H1 (cell line): ENCODE data around the gene TFEC. TPM values are rescaled to one million over a fixed set of nuclear protein-coding genes. Genes with fewer than 3 reads are reported as not detected.

ENCODE experiments used
- CTCF ChIA-PET: fragments of 300-600 bp; sonication (Branson Sonifier 250); formaldehyde crosslinking; loops from one replicate; lab custom pipeline; 2021; ENCODE audit not compliant: partially characterized antibody; lab: Charles Lee
- POLR2A ChIA-PET: fragments of 300-600 bp; sonication (Branson Sonifier 250); formaldehyde crosslinking; loops from one replicate; lab custom pipeline; 2021; ENCODE audit warnings: inconsistent platforms; ENCODE audit not compliant: partially characterized antibody; lab: Charles Lee
- DNase-seq, 2 experiments: peaks; one replicate each; pipeline versions ENCODE4 v3.0.0 to v3.0.0-alpha.2; 2010 to 2022; ENCODE audit warnings: low spot score in 2 of 2, low read depth in 1 of 2, mixed read lengths in 1 of 2
- FAIRE-seq: peaks from 2 replicates; lab custom pipeline; 2011; peaks lifted over from hg19 to GRCh38; lab: Jason Lieb, UNC
- H2AFZ ChIP-seq: 2 replicates; pipeline ENCODE4 v1.8.1; 2012; ENCODE audit warnings: low read length, inconsistent platforms
- H2AK5ac ChIP-seq: 2 replicates; pipeline ENCODE4 v1.6.1; 2013; ENCODE audit warnings: low read depth, low read length
- H2BK120ac ChIP-seq: replicated peaks from 2 replicates; pipeline ENCODE3; 2013; ENCODE audit warnings: low read depth, low read length, inconsistent platforms
- H2BK12ac ChIP-seq: 2 replicates; pipeline ENCODE4 v1.6.1; 2013; ENCODE audit warnings: low read depth, low read length
- H2BK15ac ChIP-seq: 2 replicates; pipeline ENCODE4 v1.6.1; 2013; ENCODE audit warnings: low read length
- H2BK20ac ChIP-seq: 2 replicates; pipeline ENCODE4 v1.6.1; 2013; ENCODE audit warnings: low read length
- H2BK5ac ChIP-seq: 2 replicates; pipeline ENCODE4 v1.6.1; 2013; ENCODE audit warnings: low read depth, low read length
- H3K14ac ChIP-seq: 2 replicates; pipeline ENCODE4 v1.6.1; 2013; ENCODE audit warnings: inconsistent platforms; ENCODE audit not compliant: insufficient read length
- H3K18ac ChIP-seq: 2 replicates; pipeline ENCODE4 v1.6.1; 2013; ENCODE audit warnings: low read length; ENCODE audit errors: extremely low read depth
- H3K23ac ChIP-seq: 2 replicates; pipeline ENCODE4 v1.6.1; 2013; ENCODE audit warnings: inconsistent platforms; ENCODE audit not compliant: insufficient read length
- H3K23me2 ChIP-seq: 2 replicates; pipeline ENCODE4 v1.6.1; 2013; ENCODE audit warnings: low read depth, low read length
- H3K27ac ChIP-seq: 2 replicates; pipeline ENCODE4 v1.6.1; 2011; ENCODE audit warnings: low read depth, low read length, inconsistent platforms
- H3K27me3 ChIP-seq, 4 experiments: replicated peaks in 1 of 4; 1 replicate in 1 of 4; 2 replicates in 3 of 4; pipeline versions ENCODE4 v1.6.1 to v1.8.1; 2011 to 2013; ENCODE audit warnings: low read length in 3 of 4, mild to moderate bottlenecking in 3 of 4, inconsistent platforms in 2 of 4, mixed read lengths in 2 of 4, moderate library complexity in 1 of 4; ENCODE audit not compliant: control insufficient read depth in 3 of 4, insufficient read depth in 3 of 4; ENCODE audit errors: extremely low read depth in 1 of 4
- H3K36me3 ChIP-seq, 4 experiments: 2 replicates each; pipeline versions ENCODE4 v1.6.1 to v1.8.1; 2011 to 2013; ENCODE audit warnings: mild to moderate bottlenecking in 4 of 4, low read length in 3 of 4, moderate library complexity in 2 of 4, control low read depth in 1 of 4, inconsistent platforms in 1 of 4; ENCODE audit not compliant: insufficient read depth in 4 of 4, control insufficient read depth in 2 of 4
- H3K4ac ChIP-seq: replicated peaks from 2 replicates; pipeline ENCODE3; 2013; ENCODE audit warnings: low read length, low read depth, mixed read lengths, inconsistent platforms; ENCODE audit not compliant: insufficient read length
- H3K4me1 ChIP-seq, 4 experiments: replicated peaks in 1 of 4; 1 replicate in 1 of 4; 2 replicates in 3 of 4; pipeline versions ENCODE4 v1.6.1 to v1.8.1; 2011 to 2013; ENCODE audit warnings: low read length in 3 of 4, inconsistent platforms in 2 of 4, mixed read lengths in 1 of 4; ENCODE audit not compliant: insufficient read depth in 4 of 4, control insufficient read depth in 3 of 4
- H3K4me2 ChIP-seq, 2 experiments: 2 replicates each; pipeline versions ENCODE4 v1.6.1 to v1.8.1; 2011 to 2013; ENCODE audit warnings: low read depth in 2 of 2, low read length in 2 of 2, control low read depth in 1 of 2, inconsistent platforms in 1 of 2, mild to moderate bottlenecking in 1 of 2; ENCODE audit not compliant: insufficient read depth in 1 of 2
- H3K4me3 ChIP-seq, 4 experiments: fragments of 200-600, 300-600 bp in 1 of 4; sonication (generic), shearing (Covaris generic), sonication (Bioruptor Twin) in 1 of 4; 2 replicates each; pipeline versions ENCODE4 v1.5.1 to v1.8.1; 2011 to 2016; ENCODE audit warnings: low read length in 4 of 4, low read depth in 3 of 4, control low read depth in 2 of 4, inconsistent platforms in 2 of 4, mild to moderate bottlenecking in 2 of 4, mixed read lengths in 1 of 4, moderate library complexity in 1 of 4; ENCODE audit not compliant: insufficient read depth in 2 of 4; ENCODE audit errors: extremely low read depth in 1 of 4
- H3K56ac ChIP-seq: replicated peaks from 2 replicates; pipeline ENCODE3; 2013; ENCODE audit warnings: low read depth, mild to moderate bottlenecking, mixed read lengths, low read length, inconsistent platforms; ENCODE audit not compliant: insufficient read length
- H3K79me1 ChIP-seq: 2 replicates; pipeline ENCODE4 v1.6.1; 2013; ENCODE audit warnings: low read depth, low read length, control low read depth
- H3K79me2 ChIP-seq, 2 experiments: 2 replicates each; pipeline versions ENCODE4 v1.6.1 to v1.8.1; 2012 to 2013; ENCODE audit warnings: low read length in 2 of 2, mild to moderate bottlenecking in 2 of 2, inconsistent platforms in 1 of 2; ENCODE audit not compliant: insufficient read depth in 2 of 2, control insufficient read depth in 1 of 2
- H3K9ac ChIP-seq, 4 experiments: replicated peaks in 1 of 4; 1 replicate in 1 of 4; 2 replicates in 3 of 4; pipeline versions ENCODE4 v1.6.1 to v1.8.1; 2011 to 2013; ENCODE audit warnings: low read depth in 3 of 4, low read length in 3 of 4, control low read depth in 2 of 4, mild to moderate bottlenecking in 2 of 4, moderate library complexity in 2 of 4, inconsistent platforms in 1 of 4; ENCODE audit errors: extremely low read depth in 1 of 4
- H3K9me3 ChIP-seq, 2 experiments: 2 replicates each; pipeline versions ENCODE4 v1.6.1 to v1.8.1; 2012 to 2013; ENCODE audit warnings: mild to moderate bottlenecking in 2 of 2, moderate library complexity in 2 of 2, control low read depth in 1 of 2, inconsistent platforms in 1 of 2, low read depth in 1 of 2, low read length in 1 of 2, mixed read lengths in 1 of 2; ENCODE audit not compliant: insufficient read depth in 2 of 2
- H4K20me1 ChIP-seq, 2 experiments: replicated peaks in 1 of 2; 2 replicates each; pipeline versions ENCODE3 to v1.8.1; 2011 to 2013; ENCODE audit warnings: inconsistent platforms in 2 of 2, low read length in 2 of 2, mild to moderate bottlenecking in 1 of 2; ENCODE audit not compliant: insufficient read depth in 2 of 2, control insufficient read depth in 1 of 2
- H4K5ac ChIP-seq: 2 replicates; pipeline ENCODE4 v1.6.1; 2013; ENCODE audit warnings: low read length, low read depth, mixed read lengths, inconsistent platforms; ENCODE audit not compliant: insufficient read length
- H4K8ac ChIP-seq: 2 replicates; pipeline ENCODE4 v1.8.0; 2013; ENCODE audit warnings: mild to moderate bottlenecking, moderate library complexity, low read length, inconsistent platforms; ENCODE audit not compliant: insufficient read depth; ENCODE audit errors: extremely low read depth
- H4K91ac ChIP-seq: replicated peaks from 2 replicates; pipeline ENCODE3; 2013; ENCODE audit warnings: low read length, mixed read lengths, inconsistent platforms; ENCODE audit not compliant: insufficient read length
- ASH2L ChIP-seq: fragments of 200-600, 300-600 bp; sonication (generic); IDR thresholded peaks from one replicate; pipeline ENCODE4 v1.7.1; 2017; ENCODE audit warnings: low read length
- CTBP2 ChIP-seq: IDR thresholded peaks from 2 replicates; pipeline ENCODE4 v1.7.0; 2011; ENCODE audit warnings: borderline replicate concordance, mild to moderate bottlenecking, moderate library complexity, mixed read lengths, low read length; ENCODE audit not compliant: insufficient read depth, insufficient read length
- EP300 ChIP-seq, 2 experiments: IDR thresholded peaks; 1 replicate in 1 of 2; 2 replicates in 1 of 2; pipeline ENCODE4 v1.6.1; 2011 to 2012; ENCODE audit warnings: low read depth in 2 of 2, low read length in 2 of 2, mild to moderate bottlenecking in 2 of 2, borderline replicate concordance in 1 of 2, inconsistent platforms in 1 of 2, moderate library complexity in 1 of 2
- GTF2F1 ChIP-seq: IDR thresholded peaks from 2 replicates; pipeline ENCODE4 v1.6.1; 2012; ENCODE audit warnings: low read depth, low read length, improper control_type of control experiment, borderline replicate concordance
- HDAC2 ChIP-seq, 2 experiments: fragments of 300-600 bp in 1 of 2; sonication (generic) in 1 of 2; IDR thresholded peaks; 2 replicates each; pipeline ENCODE4 v1.6.1; 2011 to 2012; ENCODE audit warnings: low read depth in 2 of 2, low read length in 2 of 2, mild to moderate bottlenecking in 2 of 2, moderate library complexity in 2 of 2, borderline replicate concordance in 1 of 2, inconsistent platforms in 1 of 2
- JUN ChIP-seq: IDR thresholded peaks from 2 replicates; pipeline ENCODE4 v1.6.1; 2011; ENCODE audit warnings: low read depth, mild to moderate bottlenecking, improper control_type of control experiment, low read length
- KDM1A ChIP-seq: fragments of 200-600, 300-600 bp; sonication (generic); IDR thresholded peaks from 2 replicates; pipeline ENCODE4 v1.7.1; 2016; ENCODE audit warnings: mild to moderate bottlenecking, low read length, borderline replicate concordance
- PHF8 ChIP-seq: fragments of 200-600 bp; sonication (generic); conservative IDR thresholded peaks from 2 replicates; pipeline ENCODE4 v1.7.1; 2012; ENCODE audit warnings: low read depth, mild to moderate bottlenecking, inconsistent platforms, low read length, moderate library complexity
- RXRA ChIP-seq: IDR thresholded peaks from 2 replicates; pipeline ENCODE4 v1.6.1; 2011; ENCODE audit warnings: low read depth, mild to moderate bottlenecking, low read length, moderate library complexity; ENCODE audit not compliant: insufficient read depth
- SIN3A ChIP-seq, 2 experiments: IDR thresholded peaks in 1 of 2; conservative IDR thresholded peaks in 1 of 2; 2 replicates each; pipeline ENCODE4 v1.6.1; 2011 to 2012; ENCODE audit warnings: low read length in 2 of 2, improper control_type of control experiment in 1 of 2, low read depth in 1 of 2, mild to moderate bottlenecking in 1 of 2
- SIRT6 ChIP-seq: IDR thresholded peaks from one replicate; pipeline ENCODE4 v1.7.1; 2012; ENCODE audit warnings: low read length, inconsistent platforms
- SIX5 ChIP-seq: IDR thresholded peaks from 2 replicates; pipeline ENCODE4 v1.6.1; 2011; ENCODE audit warnings: mild to moderate bottlenecking, low read depth, low read length
- SP1 ChIP-seq: IDR thresholded peaks from 2 replicates; pipeline ENCODE4 v1.6.1; 2011; ENCODE audit warnings: low read depth, low read length
- polyA plus RNA-seq, 7 experiments: library from polyadenylated mRNA; depleted of rRNA in 3 of 7; stranded (reverse) in 5 of 7; unstranded in 2 of 7; fragments of >200 nt in 5 of 7; fragments of 200-250 nt in 2 of 7; gene quantifications; 1 replicate in 5 of 7; 2 replicates in 1 of 7; 4 replicates in 1 of 7; pipeline versions ENCODE4 v1.2.1 to v1.2.3, GENCODE V29; 2011 to 2013; ENCODE audit warnings: missing spikeins in 2 of 7, mixed read lengths in 2 of 7
- total RNA-seq: library from RNA; stranded (reverse); fragmentation: NEBNext Ultra II Directional; extraction: Animal tissue kit (Norgen Biotek cat#: 25700); gene quantifications from 2 replicates; pipeline ENCODE4 v1.2.1, GENCODE V29; 2021
- TF ChIP-seq, protein P1 (sequence below): IDR thresholded peaks from 2 replicates; pipeline ENCODE4 v1.6.1; 2012; ENCODE audit warnings: inconsistent platforms

The TFEC gene
- total and polyA plus RNA-seq, 2 of the 8 experiments (the other 6 are each of a cell fraction or from before 2014, with no cell fraction given) = not detected

DNA sequence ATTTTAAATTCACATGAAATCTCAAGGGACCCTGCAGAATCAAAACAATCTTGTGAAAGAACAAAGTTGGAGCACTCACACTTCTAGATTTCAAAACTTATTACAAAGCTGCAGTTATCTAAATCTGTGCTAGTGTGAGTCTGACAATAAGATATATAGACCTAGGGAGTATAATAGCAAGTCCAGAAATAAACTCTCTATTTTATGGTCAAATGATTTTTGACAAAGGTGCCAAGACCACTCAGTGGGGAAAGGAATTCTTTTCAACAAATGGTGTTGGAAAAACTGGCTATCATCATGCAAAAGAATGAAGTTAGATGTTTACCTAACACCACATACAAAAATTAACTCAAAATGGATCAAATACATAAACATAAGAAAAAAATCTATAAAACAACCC, 68.2 kb downstream of the TFEC start:
- TF ChIP-seq SIRT6 (no peak), EP300 (IDR thresholded peaks at IDR 0.05; ENCODE audit: borderline replicate concordance in 1 of 2, low read depth in 2 of 2, low read length in 2 of 2) (no peak), CTBP2 (no peak), GTF2F1 (no peak), SIX5 (no peak), PHF8 (no peak), JUN (no peak), KDM1A (no peak), ASH2L (no peak), RXRA (no peak), HDAC2 (IDR thresholded peaks at IDR 0.05; ENCODE audit: borderline replicate concordance in 1 of 2, low read depth in 2 of 2, low read length in 2 of 2) (no peak), SP1 (no peak), SIN3A (conservative IDR thresholded peaks at IDR 0.05 in 1 of 2, IDR thresholded peaks at IDR 0.05 in 1 of 2; ENCODE audit: low read depth in 1 of 2, low read length in 2 of 2) (no peak)
- TF ChIP-seq, protein P1, sequence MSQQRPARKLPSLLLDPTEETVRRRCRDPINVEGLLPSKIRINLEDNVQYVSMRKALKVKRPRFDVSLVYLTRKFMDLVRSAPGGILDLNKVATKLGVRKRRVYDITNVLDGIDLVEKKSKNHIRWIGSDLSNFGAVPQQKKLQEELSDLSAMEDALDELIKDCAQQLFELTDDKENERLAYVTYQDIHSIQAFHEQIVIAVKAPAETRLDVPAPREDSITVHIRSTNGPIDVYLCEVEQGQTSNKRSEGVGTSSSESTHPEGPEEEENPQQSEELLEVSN = no peak
- TF ChIP-seq, all 59 proteins: peak for 0
- Histone ChIP-seq H2BK20ac (no peak overlapping the region), H3K4me1 (no peaks in the 10 kb centered on the region), H3K56ac (no peak overlapping the region), H3K23me2 (no peaks in the 10 kb centered on the region; the same call in 1 of the 2 replicates), H3K4me2 (no peak overlapping the region), H2BK5ac (no peak overlapping the region), H4K91ac (no peak overlapping the region), H3K4me3 (no peak overlapping the region), H2BK15ac (no peak overlapping the region), H3K23ac (no peak overlapping the region), H4K20me1 (no peaks in the 10 kb centered on the region), H3K14ac (no peak overlapping the region), H3K36me3 (no peaks in the 10 kb centered on the region), H2AK5ac (no peak overlapping the region), H4K8ac (no peak overlapping the region), H3K18ac (no peak overlapping the region), H3K9ac (no peak overlapping the region), H3K79me1 (no peaks in the 10 kb centered on the region), H2BK120ac (no peak overlapping the region), H3K27ac (no peak overlapping the region), H3K27me3 (no peaks in the 10 kb centered on the region), H3K9me3 (no peaks in the 10 kb centered on the region), H2BK12ac (no peak overlapping the region), H4K5ac (no peak overlapping the region), H3K79me2 (no peaks in the 10 kb centered on the region), H3K4ac (no peak overlapping the region), H2AFZ (no peak overlapping the region)
- CTCF ChIA-PET = interaction anchor here (0.8 kb wide), 1 partner anchor 119 kb away, joined by 3 read pairs; no protein-coding TSS in a partner anchor
- DNase-seq (no peak), FAIRE-seq (no peak)
- POLR2A ChIA-PET = no interaction called here
